K562 (cell line): ENCODE measurements around the gene TULP4. TPM values are rescaled to one million over a fixed set of nuclear protein-coding genes. Genes with fewer than 3 reads are reported as not detected.

Source experiments
- ATAC-seq: fragments of 200-7000 bp; cut with Tn5 transposase; 3 replicates; pipeline ENCODE4 v1.9.1; 2020; ENCODE audit warnings: moderate library complexity
- BruUV-seq: library from RNA; stranded (reverse); fragments of 400-500 nt; replicated peaks from 2 replicates; lab custom pipeline; 2021; lab: Mats Ljungman, UMichigan
- CTCF ChIA-PET: fragments of 300-600 bp; formaldehyde crosslinking; extraction: SDS; loops from one replicate; lab custom pipeline; 2021; ENCODE audit warnings: low intra/inter-chr PET ratio; lab: Yijun Ruan, JAX
- POLR2A ChIA-PET: fragments of 300-600, 350-650 bp; sonication (Branson Sonifier 250); formaldehyde crosslinking; extraction: SDS; loops from one replicate; lab custom pipeline; 2021; ENCODE audit warnings: antibody characterized with exemption, inconsistent platforms; lab: Yijun Ruan, JAX
- DNase-seq, 4 experiments: peaks; one replicate each; pipeline versions ENCODE4 v3.0.0 to v3.0.0-alpha.2; 2011 to 2018; ENCODE audit warnings: low spot score in 3 of 4, mixed read lengths in 3 of 4; ENCODE audit errors: extremely low read depth in 1 of 4
- FAIRE-seq: peaks from 2 replicates; lab custom pipeline; 2011; peaks lifted over from hg19 to GRCh38; lab: Jason Lieb, UNC
- H2AFZ ChIP-seq: 2 replicates; pipeline ENCODE4 v1.6.0; 2011; ENCODE audit warnings: low read depth, low read length, control low read depth, inconsistent platforms
- H3K27ac ChIP-seq: fragments of 200-600 bp; 3 replicates; pipeline ENCODE4 v1.8.0; 2011; ENCODE audit warnings: low read depth, mild to moderate bottlenecking, control low read depth, inconsistent platforms, low read length, moderate library complexity, mixed read lengths; ENCODE audit errors: extremely low read depth
- H3K27me3 ChIP-seq, 2 experiments: fragments of 300-600 bp in 1 of 2; 2 replicates in 1 of 2; 3 replicates in 1 of 2; pipeline versions ENCODE4 v1.6.0 to v1.8.0; 2011; ENCODE audit warnings: inconsistent platforms in 2 of 2, low read length in 2 of 2, mild to moderate bottlenecking in 1 of 2, mixed read lengths in 1 of 2, moderate library complexity in 1 of 2; ENCODE audit not compliant: control insufficient read depth in 2 of 2, insufficient read depth in 2 of 2
- H3K36me3 ChIP-seq: fragments of 300-600 bp; 3 replicates; pipeline ENCODE4 v1.8.0; 2011; ENCODE audit warnings: mild to moderate bottlenecking, low read length, inconsistent platforms; ENCODE audit not compliant: control insufficient read depth, insufficient read depth
- H3K4me1 ChIP-seq, 2 experiments: fragments of 200-600 bp in 1 of 2; replicated peaks in 1 of 2; 2 replicates in 1 of 2; 3 replicates in 1 of 2; pipeline versions ENCODE4 v1.5.1 to v1.8.0; 2011; ENCODE audit warnings: inconsistent platforms in 2 of 2, low read length in 2 of 2, mild to moderate bottlenecking in 1 of 2, mixed read lengths in 1 of 2, moderate library complexity in 1 of 2; ENCODE audit not compliant: control insufficient read depth in 2 of 2, insufficient read depth in 2 of 2
- H3K4me2 ChIP-seq: 2 replicates; pipeline ENCODE4 v1.6.1; 2011; ENCODE audit warnings: low read length, control low read depth, inconsistent platforms, mixed read lengths; ENCODE audit not compliant: insufficient read depth
- H3K4me3 ChIP-seq: fragments of 200-600 bp; sonication (generic), shearing (Covaris generic); 2 replicates; pipeline ENCODE4 v1.5.1; 2016; ENCODE audit warnings: control low read depth, inconsistent platforms
- H3K79me2 ChIP-seq: fragments of 200-600 bp; 3 replicates; pipeline ENCODE4 v1.8.0; 2011; ENCODE audit warnings: low read length, inconsistent platforms; ENCODE audit not compliant: control insufficient read depth, insufficient read depth
- H3K9ac ChIP-seq, 2 experiments: 2 replicates each; pipeline versions ENCODE4 v1.6.0 to v1.6.1; 2011; ENCODE audit warnings: low read depth in 2 of 2, low read length in 2 of 2, control low read depth in 1 of 2, inconsistent platforms in 1 of 2, mild to moderate bottlenecking in 1 of 2, mixed read lengths in 1 of 2; ENCODE audit not compliant: insufficient read depth in 1 of 2
- H3K9me1 ChIP-seq: one replicate; pipeline ENCODE4 v1.6.0; 2011; ENCODE audit warnings: inconsistent platforms, mild to moderate bottlenecking, low read length, moderate library complexity; ENCODE audit not compliant: control insufficient read depth, insufficient read depth
- H3K9me3 ChIP-seq: replicated peaks from 2 replicates; pipeline ENCODE4 v1.5.1; 2011; ENCODE audit warnings: low read depth, low read length, inconsistent platforms; ENCODE audit not compliant: control insufficient read depth, insufficient read depth
- H4K20me1 ChIP-seq: replicated peaks from 2 replicates; pipeline ENCODE4 v1.6.1; 2011; ENCODE audit warnings: low read length, inconsistent platforms, mixed read lengths; ENCODE audit not compliant: control insufficient read depth, insufficient read depth
- FOXO4 ChIP-seq: fragments of 450-650 bp; formaldehyde crosslinking; IDR thresholded peaks from 2 replicates; pipeline ENCODE4 v1.4.0; 2020; ENCODE audit warnings: mild to moderate bottlenecking, moderate library complexity
- PREB ChIP-seq: sonication (generic); formaldehyde crosslinking; IDR thresholded peaks from 2 replicates; pipeline ENCODE4 v1.8.1; 2023; ENCODE audit warnings: mild to moderate bottlenecking, missing genetic modification reagents
- ZNF232 ChIP-seq: sonication (generic); formaldehyde crosslinking; IDR thresholded peaks from 2 replicates; pipeline ENCODE4 v1.8.0; 2022; ENCODE audit warnings: mild to moderate bottlenecking, missing genetic modification reagents
- WGBS: fragments of 100-300 bp; shearing (Covaris generic); methylation state at CpG from one replicate; pipeline ENCODE4 v1.1.6; 2016; ENCODE audit warnings: low coverage, mixed read lengths; ENCODE audit not compliant: insufficient coverage; ENCODE audit errors: missing lambda C conversion rate; 5-methylcytosine and 5-hydroxymethylcytosine counted together
- in situ Hi-C: fragments of 300-500 bp; cut with MboI; formaldehyde crosslinking; loops from 4 replicates; pipeline ENCODE4 v1.15.0; 2018; ENCODE audit warnings: inconsistent platforms, mixed read lengths
- intact Hi-C: fragments of 100-400 bp; cut with micrococcal nuclease; formaldehyde crosslinking; loops from 2 replicates; pipeline ENCODE4 v1.14.2; 2022
- polyA plus RNA-seq, 8 experiments: library from polyadenylated mRNA; depleted of rRNA in 4 of 8; stranded (reverse) in 5 of 8; unstranded in 3 of 8; fragments of >200 nt; fragmentation: Nextera tagmentation in 2 of 8; fragmentation: Illumina TruSeq in 1 of 8; extraction: Ambion mirVana in 2 of 8; extraction: Trizol in 1 of 8; gene quantifications; 2 replicates each; pipeline versions ENCODE4 v1.2.1 to v1.2.3, GENCODE V29; 2011 to 2014; ENCODE audit warnings: inconsistent platforms in 1 of 8, missing spikeins in 1 of 8
- total RNA-seq, 7 experiments: library from RNA; depleted of rRNA in 6 of 7; stranded (reverse); fragments of >200 nt in 6 of 7; fragmentation: Illumina TruSeq in 2 of 7; extraction: Trizol in 2 of 7; gene quantifications; 2 replicates each; pipeline versions ENCODE4 v1.2.1 to v1.2.3, GENCODE V29; 2011 to 2021; ENCODE audit warnings: low replicate concordance in 1 of 7

TULP4 gene
- total and polyA plus RNA-seq, 9 of the 15 experiments (the other 6 are each of a cell fraction or from before 2014, with no cell fraction given), result 1.2 to 50.4 (median 11.0) TPM

GRCh38 chr6:158370805-158371204, 58.5 kb downstream of the TULP4 start (continued):
- TF ChIP-seq FOXO4, result no peak

DNA sequence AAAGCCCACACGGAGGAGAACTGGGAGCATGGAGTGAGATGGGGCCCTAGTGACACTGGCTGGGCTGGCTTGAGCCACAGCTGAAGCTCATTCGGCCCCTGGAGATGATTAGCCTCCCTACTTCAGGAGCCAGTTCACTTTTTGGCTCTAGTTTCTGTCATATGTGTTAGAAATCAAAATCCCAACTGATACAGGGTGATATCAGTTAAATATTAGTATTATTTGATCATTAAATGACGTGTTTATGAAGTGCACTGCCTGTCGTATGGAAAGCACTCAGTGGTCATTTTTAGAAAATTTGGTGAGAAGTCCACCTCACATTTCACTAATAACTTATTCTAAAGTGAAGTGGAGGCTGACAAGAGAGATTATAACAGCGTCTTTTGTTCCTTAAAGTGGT, 59.0 kb downstream of the TULP4 start:
- CTCF ChIA-PET, result no interaction called here
- ATAC-seq (no peak), FAIRE-seq (no peak), DNase-seq (no peak)
- Histone ChIP-seq H3K79me2 (peaks cover 4% of the 10 kb centered on the region; the same call in 1 of the 3 replicates), H3K27ac (no peak overlapping the region), H3K4me3 (no peak overlapping the region), H3K9me3 (no peaks in the 10 kb centered on the region), H3K4me1 (peaks cover 3 to 16% of the 10 kb centered on the region in 2 experiments; a peak in 4 of 5 replicates), H3K36me3 (no peaks in the 10 kb centered on the region), H4K20me1 (no peaks in the 10 kb centered on the region; the same call in 1 of the 2 replicates), H3K9me1 (no peaks in the 10 kb centered on the region), H3K9ac (no peak overlapping the region), H3K4me2 (no peak overlapping the region), H2AFZ (no peak overlapping the region), H3K27me3 (no peaks in the 10 kb centered on the region)
- no peak for TF ChIP-seq ZNF232 (CRISPR knock-in tag)
- TF ChIP-seq PREB (CRISPR knock-in tag), result 0 out of 2 replicates have a peak, but pooled peaks have one; percentile 57
- intact Hi-C loops (no loop called here), in situ Hi-C loops (no loop called here)
- POLR2A ChIA-PET, result interaction anchor here (0.6 to 0.7 kb wide), 4 partner anchors 8 to 1935 kb away, joined by 3 to 4 read pairs (median 3); no protein-coding TSS in a partner anchor
- BruUV-seq, result no TSS peak
- 68% methylated on average over 5 of the region's 5 CpGs for WGBS
